ENCODE data around the gene PCNT.

DNA sequence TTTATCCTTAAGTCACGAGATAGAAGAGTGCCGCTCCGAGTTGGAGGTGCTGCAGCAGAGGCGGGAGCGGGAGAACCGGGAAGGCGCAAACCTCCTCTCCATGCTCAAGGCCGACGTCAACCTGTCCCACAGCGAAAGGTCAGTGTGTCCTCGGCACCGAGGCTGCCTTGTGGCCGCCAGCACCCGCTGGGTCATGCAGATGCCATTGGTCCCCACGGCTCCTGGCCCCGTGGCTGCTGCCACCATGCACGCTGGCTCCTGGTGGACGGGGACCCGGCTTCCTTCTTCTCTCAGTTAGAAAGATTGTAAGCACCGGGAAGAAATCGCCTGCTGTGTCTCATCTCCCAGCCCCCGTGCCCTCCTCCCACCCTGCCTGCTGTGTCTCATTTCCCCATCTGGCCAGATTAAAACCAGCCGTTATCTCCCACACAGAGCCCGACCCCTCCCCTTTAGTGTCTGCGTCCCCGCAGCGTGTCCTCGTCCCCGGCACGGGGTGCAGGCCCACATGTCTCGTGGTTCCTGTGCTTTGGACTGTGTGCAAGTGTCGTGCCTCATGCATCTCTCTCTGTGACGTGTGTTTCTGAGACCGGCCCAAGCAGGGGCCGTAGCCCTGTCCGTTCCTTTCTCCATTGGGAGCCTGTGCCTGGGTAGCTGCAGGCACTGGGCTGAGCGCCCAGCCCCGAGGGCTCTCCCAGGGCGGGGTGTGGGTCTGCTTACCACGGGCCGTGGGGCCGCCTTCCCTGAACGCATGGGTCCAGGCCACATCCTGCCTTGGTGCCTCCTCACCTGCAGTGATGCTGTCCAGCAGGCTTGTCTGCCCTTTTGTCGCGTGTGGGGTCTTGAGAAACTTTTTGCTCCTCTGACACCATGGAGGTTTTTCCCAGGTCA lies 62.1 kb downstream of the PCNT start:
- TF ChIP-seq, protein P1, sequence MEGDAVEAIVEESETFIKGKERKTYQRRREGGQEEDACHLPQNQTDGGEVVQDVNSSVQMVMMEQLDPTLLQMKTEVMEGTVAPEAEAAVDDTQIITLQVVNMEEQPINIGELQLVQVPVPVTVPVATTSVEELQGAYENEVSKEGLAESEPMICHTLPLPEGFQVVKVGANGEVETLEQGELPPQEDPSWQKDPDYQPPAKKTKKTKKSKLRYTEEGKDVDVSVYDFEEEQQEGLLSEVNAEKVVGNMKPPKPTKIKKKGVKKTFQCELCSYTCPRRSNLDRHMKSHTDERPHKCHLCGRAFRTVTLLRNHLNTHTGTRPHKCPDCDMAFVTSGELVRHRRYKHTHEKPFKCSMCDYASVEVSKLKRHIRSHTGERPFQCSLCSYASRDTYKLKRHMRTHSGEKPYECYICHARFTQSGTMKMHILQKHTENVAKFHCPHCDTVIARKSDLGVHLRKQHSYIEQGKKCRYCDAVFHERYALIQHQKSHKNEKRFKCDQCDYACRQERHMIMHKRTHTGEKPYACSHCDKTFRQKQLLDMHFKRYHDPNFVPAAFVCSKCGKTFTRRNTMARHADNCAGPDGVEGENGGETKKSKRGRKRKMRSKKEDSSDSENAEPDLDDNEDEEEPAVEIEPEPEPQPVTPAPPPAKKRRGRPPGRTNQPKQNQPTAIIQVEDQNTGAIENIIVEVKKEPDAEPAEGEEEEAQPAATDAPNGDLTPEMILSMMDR (conservative IDR thresholded peaks at IDR 0.05 in 1 of 2, IDR thresholded peaks at IDR 0.05 in 1 of 2; ENCODE audit: extremely low read depth in 1 of 2, insufficient read depth in 1 of 2, low read depth in 1 of 2, low read length in 2 of 2), result no peak
- TF ChIP-seq EZH2 (IDR thresholded peaks at IDR 0.05; ENCODE audit: borderline replicate concordance, low read length), result no peak

All from mammary epithelial cell (primary cell).